GM12891 (cell line): ENCODE measurements around the gene KCNJ4.

Experiments
- POLR2A ChIP-seq: IDR thresholded peaks from 2 replicates; pipeline ENCODE4 v1.6.1; 2011; ENCODE audit warnings: low read depth, low read length, control low read depth
- POLR2AphosphoS5 ChIP-seq: IDR thresholded peaks from 2 replicates; pipeline ENCODE4 v1.6.1; 2011; ENCODE audit warnings: low read depth, low read length, control low read depth
- TAF1 ChIP-seq: IDR thresholded peaks from 2 replicates; pipeline ENCODE4 v1.6.1; 2011; ENCODE audit warnings: low read depth, low read length, control low read depth

DNA sequence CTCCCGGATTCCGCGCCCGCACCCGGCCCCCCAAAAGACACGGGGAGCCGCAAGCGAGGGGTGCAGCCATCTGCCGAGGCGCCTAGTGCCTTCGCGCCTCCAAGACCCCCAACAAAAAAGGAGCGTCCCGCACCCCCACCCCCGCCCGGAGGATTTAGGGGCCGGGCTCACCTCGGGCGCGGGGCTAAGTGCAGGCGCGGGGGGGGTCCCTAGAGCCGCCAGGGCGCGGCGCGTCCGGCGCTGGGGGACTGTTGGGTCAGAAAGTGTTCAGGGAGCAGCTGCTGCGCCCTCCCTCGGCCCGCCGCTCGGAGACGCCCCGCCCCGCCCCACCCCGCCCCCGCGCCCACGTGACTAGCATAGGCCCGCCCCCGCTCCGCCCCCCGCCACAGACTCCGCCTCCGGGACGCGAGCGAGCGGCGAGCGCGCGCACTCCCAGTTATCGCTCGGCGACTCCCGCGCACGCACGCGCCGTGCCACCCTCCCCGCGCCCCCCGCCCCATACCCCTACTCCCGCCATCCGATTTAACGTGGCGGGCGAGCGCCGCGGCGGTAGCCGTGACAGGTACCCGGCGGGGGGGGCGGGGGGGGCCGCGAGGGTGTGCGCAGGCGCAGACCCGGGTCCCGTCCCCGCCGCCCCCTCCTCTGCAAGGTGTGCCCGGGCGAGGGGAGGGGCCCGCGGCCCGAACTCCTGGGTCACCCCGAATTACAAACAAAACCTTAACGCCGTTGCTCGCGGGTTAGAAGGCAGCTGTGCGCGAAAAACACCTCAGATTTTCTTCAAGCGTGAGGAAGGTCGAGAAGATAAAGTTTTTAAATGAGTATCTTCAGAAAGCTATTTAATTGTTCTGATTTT, 56.2 kb downstream of the KCNJ4 start:
- TF ChIP-seq POLR2AphosphoS5, result no peak
- TF ChIP-seq POLR2A, result 0 out of 2 replicates have a peak, but pooled peaks have one; percentile 32
- TF ChIP-seq TAF1, result peak; percentile 37; the same call in 1 of the 2 replicates
